CD4-positive, alpha-beta T cell (primary cell): ENCODE measurements around the gene SLC44A1. TPM values are rescaled to one million over a fixed set of nuclear protein-coding genes. Genes with fewer than 3 reads are reported as not detected.

ENCODE experiments used
- ATAC-seq: fragments of 200-7000 bp; cut with Tn5 transposase; one replicate; pipeline ENCODE4 v1.10.0; 2022; ENCODE audit warnings: mild to moderate bottlenecking; ENCODE audit not compliant: poor library complexity
- CTCF ChIA-PET: fragments of 350-600 bp; sonication (Branson Sonifier 250); formaldehyde crosslinking; loops from one replicate; lab custom pipeline; 2021; ENCODE audit warnings: antibody characterized with exemption, inconsistent platforms; lab: Charles Lee
- POLR2A ChIA-PET: fragments of 350-600 bp; sonication (Branson Sonifier 250); formaldehyde crosslinking; loops from one replicate; lab custom pipeline; 2021; ENCODE audit warnings: antibody characterized with exemption, inconsistent platforms; lab: Charles Lee
- DNase-seq, 14 experiments: peaks; one replicate each; pipeline ENCODE4 v3.0.0-alpha.2; 2013 to 2020; ENCODE audit warnings: mixed read lengths in 2 of 14
- H3K27ac ChIP-seq, 2 donors: one replicate each; pipeline versions ENCODE4 v1.5.1 to v1.7.0; 2013; ENCODE audit warnings: low read length in 2 of 2, low read depth in 1 of 2, mild to moderate bottlenecking in 1 of 2
- H3K27me3 ChIP-seq, 2 experiments: 1 replicate in 1 of 2; 2 replicates in 1 of 2; pipeline versions ENCODE4 v1.6.1 to v1.7.0; 2013; ENCODE audit warnings: low read length in 2 of 2, control low read depth in 1 of 2, mild to moderate bottlenecking in 1 of 2, moderate library complexity in 1 of 2; ENCODE audit not compliant: insufficient read depth in 2 of 2, control insufficient read depth in 1 of 2
- H3K36me3 ChIP-seq: one replicate; pipeline ENCODE4 v1.6.1; 2013; ENCODE audit warnings: low read length, control low read depth; ENCODE audit not compliant: insufficient read depth
- H3K4me1 ChIP-seq: one replicate; pipeline ENCODE4 v1.6.1; 2013; ENCODE audit warnings: low read length, control low read depth; ENCODE audit not compliant: insufficient read depth
- H3K4me3 ChIP-seq: one replicate; pipeline ENCODE4 v1.5.1; 2013; ENCODE audit warnings: mild to moderate bottlenecking, low read length, moderate library complexity
- H3K9me3 ChIP-seq, 2 experiments: 1 replicate in 1 of 2; 2 replicates in 1 of 2; pipeline versions ENCODE4 v1.6.1 to v1.7.0; 2013; ENCODE audit warnings: low read length in 2 of 2, mild to moderate bottlenecking in 2 of 2, control low read depth in 1 of 2, moderate library complexity in 1 of 2; ENCODE audit not compliant: control insufficient read depth in 1 of 2, insufficient read depth in 1 of 2
- H3K27ac Mint-ChIP-seq: one replicate; pipeline ENCODE4 v1.8.0; 2020; ENCODE audit warnings: mixed read lengths
- H3K27me3 Mint-ChIP-seq: one replicate; pipeline ENCODE4 v1.8.0; 2021; ENCODE audit warnings: mixed read lengths
- H3K36me3 Mint-ChIP-seq: one replicate; pipeline ENCODE4 v1.8.0; 2021; ENCODE audit warnings: low read depth, mixed read lengths
- H3K4me1 Mint-ChIP-seq: one replicate; pipeline ENCODE4 v1.8.0; 2021; ENCODE audit warnings: low read depth, mixed read lengths
- H3K4me3 Mint-ChIP-seq: one replicate; pipeline ENCODE4 v1.8.0; 2020; ENCODE audit warnings: mild to moderate bottlenecking, mixed read lengths
- H3K9me3 Mint-ChIP-seq: one replicate; pipeline ENCODE4 v1.8.0; 2020; ENCODE audit warnings: mixed read lengths
- intact Hi-C, 2 experiments: fragments of 100-400 bp; cut with DNase I in 1 of 2; cut with micrococcal nuclease in 1 of 2; formaldehyde crosslinking; loops; one replicate each; pipeline versions ENCODE4 v1.15.1 to v1.9.0; 2023 to 2025; cut with DNase I, micrococcal nuclease
- total RNA-seq, 174 experiments: library from RNA in 2 of 174; stranded (reverse) in 2 of 174; gene quantifications; one replicate each; pipeline ENCODE4 v1.2.3 and lab custom pipeline; 2021 to 2026
- TF ChIP-seq, protein P1 (sequence below): fragments of 200-600 bp; IDR thresholded peaks from one replicate; pipeline ENCODE4 v1.8.0; 2022; ENCODE audit warnings: antibody characterized with exemption, mild to moderate bottlenecking

SLC44A1 gene
- total RNA-seq, 2 experiments from 2014 or later, result 5.1 to 5.9 TPM

DNA sequence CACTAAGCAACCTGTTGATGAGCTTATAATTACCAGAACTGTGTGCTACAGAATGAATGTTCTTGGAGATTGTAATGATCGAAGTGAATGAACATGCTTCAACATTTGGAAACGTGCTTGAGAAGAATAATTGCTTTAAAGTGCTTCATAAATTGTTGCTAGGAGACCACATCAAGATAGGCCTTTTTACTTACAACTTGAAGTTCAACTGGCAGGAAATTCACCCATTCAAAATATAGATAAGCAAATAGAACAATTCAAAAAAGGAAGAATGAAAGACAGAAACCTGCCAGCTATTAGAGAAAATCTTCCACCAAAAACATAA, 38.0 kb upstream of the SLC44A1 start:
- Mint-ChIP-seq H3K4me3 (no peak overlapping the region), H3K4me1 (no peaks in the 10 kb centered on the region), H3K27ac (no peak overlapping the region), H3K27me3 (no peaks in the 10 kb centered on the region), H3K36me3 (no peaks in the 10 kb centered on the region), H3K9me3 (no peaks in the 10 kb centered on the region)
- Histone ChIP-seq H3K27ac (no peak overlapping the region), H3K4me3 (no peak overlapping the region), H3K4me1 (no peaks in the 10 kb centered on the region), H3K9me3 (no peaks in the 10 kb centered on the region), H3K27me3 (no peaks in the 10 kb centered on the region), H3K36me3 (no peaks in the 10 kb centered on the region)
- intact Hi-C loops, result no loop called here
- no peak for DNase-seq
- TF ChIP-seq, protein P1, sequence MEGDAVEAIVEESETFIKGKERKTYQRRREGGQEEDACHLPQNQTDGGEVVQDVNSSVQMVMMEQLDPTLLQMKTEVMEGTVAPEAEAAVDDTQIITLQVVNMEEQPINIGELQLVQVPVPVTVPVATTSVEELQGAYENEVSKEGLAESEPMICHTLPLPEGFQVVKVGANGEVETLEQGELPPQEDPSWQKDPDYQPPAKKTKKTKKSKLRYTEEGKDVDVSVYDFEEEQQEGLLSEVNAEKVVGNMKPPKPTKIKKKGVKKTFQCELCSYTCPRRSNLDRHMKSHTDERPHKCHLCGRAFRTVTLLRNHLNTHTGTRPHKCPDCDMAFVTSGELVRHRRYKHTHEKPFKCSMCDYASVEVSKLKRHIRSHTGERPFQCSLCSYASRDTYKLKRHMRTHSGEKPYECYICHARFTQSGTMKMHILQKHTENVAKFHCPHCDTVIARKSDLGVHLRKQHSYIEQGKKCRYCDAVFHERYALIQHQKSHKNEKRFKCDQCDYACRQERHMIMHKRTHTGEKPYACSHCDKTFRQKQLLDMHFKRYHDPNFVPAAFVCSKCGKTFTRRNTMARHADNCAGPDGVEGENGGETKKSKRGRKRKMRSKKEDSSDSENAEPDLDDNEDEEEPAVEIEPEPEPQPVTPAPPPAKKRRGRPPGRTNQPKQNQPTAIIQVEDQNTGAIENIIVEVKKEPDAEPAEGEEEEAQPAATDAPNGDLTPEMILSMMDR, result no peak
- no peak for ATAC-seq
- POLR2A ChIA-PET, result no interaction called here
- CTCF ChIA-PET, result no interaction called here

DNA sequence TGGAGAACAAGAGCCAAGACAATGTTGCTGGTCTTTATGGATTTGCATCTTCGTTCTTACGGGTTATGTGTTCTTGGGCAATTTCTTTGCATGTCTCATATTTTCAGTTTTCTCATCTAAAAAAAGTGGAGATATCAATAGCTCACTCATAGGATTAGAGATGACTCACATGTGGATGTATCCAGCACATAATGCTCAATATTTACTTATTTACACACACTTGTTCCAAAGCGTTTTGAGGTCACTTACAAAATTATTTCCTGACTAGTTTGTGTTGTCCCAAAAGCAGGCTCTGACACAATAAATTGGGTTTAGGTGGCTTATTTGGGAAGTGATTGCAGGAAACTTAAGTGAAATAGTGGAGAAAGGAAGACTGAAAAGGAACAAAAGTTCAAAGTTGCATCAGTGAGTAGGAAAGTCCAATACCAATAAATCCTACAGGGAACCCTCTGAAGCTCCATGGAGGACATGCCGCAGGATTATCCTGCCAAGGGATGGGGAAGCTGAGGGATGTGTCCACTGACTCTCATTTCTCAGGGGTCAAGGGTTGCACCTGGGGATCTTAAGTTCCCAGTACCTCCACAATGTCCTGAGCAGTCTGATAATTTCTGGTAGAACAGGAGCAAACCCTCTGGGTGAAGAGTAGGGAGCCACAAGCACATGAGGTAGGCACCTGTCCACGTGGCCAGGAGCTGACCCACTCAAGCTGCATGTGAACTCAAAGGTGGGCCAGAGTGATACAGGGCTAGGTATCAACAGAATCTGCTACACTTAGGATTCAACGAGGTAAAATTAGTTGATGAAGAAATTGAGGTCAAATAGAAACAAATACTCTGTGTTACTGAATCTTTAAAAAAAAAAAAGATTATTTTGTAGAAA, 37.4 kb upstream of the SLC44A1 start:
- Histone ChIP-seq H3K27ac (no peak overlapping the region), H3K4me3 (no peak overlapping the region), H3K27me3 (no peaks in the 10 kb centered on the region), H3K9me3 (no peaks in the 10 kb centered on the region), H3K36me3 (no peaks in the 10 kb centered on the region), H3K4me1 (no peaks in the 10 kb centered on the region)
- Mint-ChIP-seq H3K36me3 (no peaks in the 10 kb centered on the region), H3K27me3 (no peaks in the 10 kb centered on the region), H3K9me3 (no peaks in the 10 kb centered on the region), H3K4me1 (no peaks in the 10 kb centered on the region), H3K4me3 (no peak overlapping the region), H3K27ac (no peak overlapping the region)
- DNase-seq, result no peak
- TF ChIP-seq, protein P1, result no peak
- no peak for ATAC-seq
- intact Hi-C loops, result no loop called here
- POLR2A ChIA-PET, result no interaction called here
- CTCF ChIA-PET, result no interaction called here

DNA sequence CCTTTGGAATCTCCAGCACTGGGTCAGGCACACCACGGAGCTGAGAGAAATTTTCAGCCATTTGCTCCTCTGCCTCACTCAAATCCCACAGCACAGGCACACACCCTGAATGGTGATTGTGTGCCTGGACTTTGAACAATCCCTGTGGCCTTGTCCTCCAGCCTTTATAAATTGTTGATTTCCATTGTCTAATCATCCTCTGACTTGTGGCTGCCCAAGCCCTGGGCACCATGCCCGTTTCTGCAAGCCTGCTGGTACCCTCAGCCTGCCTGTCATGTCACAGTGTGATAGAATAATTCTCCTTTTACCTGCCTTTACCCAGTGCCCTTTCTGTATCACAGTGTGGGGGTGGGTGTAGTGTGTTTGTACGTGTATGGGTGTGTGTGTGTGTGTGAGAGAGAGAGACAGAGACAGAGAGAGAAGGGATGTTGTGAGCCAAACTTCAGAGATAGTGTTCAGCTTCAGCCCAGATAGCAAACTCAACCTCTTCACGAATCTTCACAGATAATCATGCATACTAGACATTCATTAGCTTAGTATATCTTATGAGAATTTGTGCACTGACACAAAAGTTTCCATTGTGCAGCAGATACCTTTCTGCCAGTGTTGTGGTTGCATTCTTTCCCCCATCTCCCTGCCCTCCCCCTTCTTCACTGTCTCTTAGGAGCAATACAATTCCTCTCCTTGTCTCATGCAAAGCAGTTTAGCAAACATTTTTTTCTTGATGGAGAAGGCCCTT, 27.8 kb upstream of the SLC44A1 start:
- peaks cover 5% of the 10 kb centered on the region for H3K27me3 Mint-ChIP-seq
- TF ChIP-seq, protein P1, result no peak
- Histone ChIP-seq H3K36me3 (no peaks in the 10 kb centered on the region), H3K27ac (no peak overlapping the region), H3K4me3 (no peak overlapping the region), H3K4me1 (no peaks in the 10 kb centered on the region), H3K27me3 (no peaks in the 10 kb centered on the region), H3K9me3 (no peaks in the 10 kb centered on the region)
- no peaks in the 10 kb centered on the region for H3K36me3 Mint-ChIP-seq
- H3K4me3 Mint-ChIP-seq, result no peak overlapping the region
- no peak for ATAC-seq
- H3K4me1 Mint-ChIP-seq, result no peaks in the 10 kb centered on the region
- intact Hi-C loops, result no loop called here
- ChIA-PET CTCF (no interaction called here), POLR2A (no interaction called here)
- DNase-seq, result no peak
- no peaks in the 10 kb centered on the region for H3K9me3 Mint-ChIP-seq
- H3K27ac Mint-ChIP-seq, result no peak overlapping the region
